Superior temporal gyrus (tissue), 1 donor: ENCODE data around the gene STAT6.

ENCODE experiments used
- DNase-seq: peaks from one replicate; pipeline ENCODE4 v3.0.0-alpha.2; 2016; ENCODE audit errors: extremely low spot score

The STAT6 gene

DNA sequence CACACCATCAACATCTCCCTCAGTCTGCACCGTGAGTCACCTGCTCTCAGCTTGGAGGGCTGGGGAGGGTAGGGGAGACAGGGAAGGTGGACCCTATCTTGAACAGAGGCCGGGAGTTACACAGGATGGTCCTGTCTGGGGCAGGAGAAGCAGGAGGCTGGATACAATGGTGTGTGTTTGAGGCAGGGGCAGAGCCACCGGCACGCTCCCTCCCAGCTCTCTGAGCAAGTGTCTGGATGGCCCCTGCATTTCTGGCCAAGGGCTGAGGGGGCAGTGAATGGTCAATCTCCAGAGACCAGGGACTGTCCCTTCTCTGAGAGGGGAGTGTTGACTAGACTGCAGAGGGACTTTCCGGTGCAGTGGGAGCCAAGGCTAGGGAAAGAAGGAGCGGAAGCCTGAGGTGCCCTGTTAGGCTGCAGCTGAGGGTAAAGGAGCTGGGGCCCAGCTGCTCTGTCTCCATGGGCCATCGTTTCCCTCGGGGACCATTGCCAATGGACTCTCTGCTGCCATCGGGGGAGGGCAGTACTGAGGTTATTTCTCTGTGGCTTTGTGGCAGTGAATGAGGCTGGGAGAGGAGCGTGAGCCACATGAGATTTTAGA is 34.4 kb upstream of the STAT6 start:
- peak; percentile 37 for DNase-seq

DNA sequence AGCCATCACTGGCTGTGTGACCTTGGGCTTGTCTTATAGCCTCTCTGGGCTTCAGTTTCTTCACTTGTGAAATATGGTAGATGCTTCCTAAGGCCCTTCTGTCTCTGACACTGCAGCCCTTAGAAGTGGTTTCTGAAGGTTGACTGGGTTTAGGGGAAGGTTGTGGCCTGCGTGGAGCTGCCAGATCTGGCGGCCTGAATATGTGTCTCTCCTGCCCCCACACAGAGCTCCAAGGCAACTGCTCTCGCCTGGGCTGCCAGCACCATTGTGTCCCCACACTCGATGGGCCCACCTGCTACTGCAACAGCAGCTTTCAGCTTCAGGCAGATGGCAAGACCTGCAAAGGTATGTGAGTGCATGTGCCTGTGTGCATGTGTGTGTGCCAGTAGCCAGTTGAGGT is 32.3 kb upstream of the STAT6 start:
- DNase-seq, result no peak

DNA sequence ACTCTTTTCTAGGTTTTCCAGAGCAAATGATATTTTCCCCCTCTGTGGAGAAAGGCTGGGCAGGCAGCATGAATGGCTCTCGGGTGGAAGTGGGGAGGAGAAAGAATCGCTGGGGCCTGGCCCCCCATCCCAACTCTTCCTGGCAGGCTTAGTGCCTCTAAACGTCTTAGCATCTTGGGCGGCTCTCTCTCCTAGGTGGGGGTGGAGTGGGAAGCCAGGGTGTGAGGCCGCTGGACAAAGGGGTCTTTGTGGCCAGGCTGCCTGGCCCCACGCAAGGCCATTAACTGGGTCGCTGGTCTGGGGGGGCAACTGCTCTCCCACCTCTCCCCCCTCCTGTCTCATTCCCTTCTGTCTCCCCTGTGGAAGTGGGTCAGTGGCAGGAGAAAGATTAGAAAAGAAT is 31.6 kb upstream of the STAT6 start:
- DNase-seq, result no peak

DNA sequence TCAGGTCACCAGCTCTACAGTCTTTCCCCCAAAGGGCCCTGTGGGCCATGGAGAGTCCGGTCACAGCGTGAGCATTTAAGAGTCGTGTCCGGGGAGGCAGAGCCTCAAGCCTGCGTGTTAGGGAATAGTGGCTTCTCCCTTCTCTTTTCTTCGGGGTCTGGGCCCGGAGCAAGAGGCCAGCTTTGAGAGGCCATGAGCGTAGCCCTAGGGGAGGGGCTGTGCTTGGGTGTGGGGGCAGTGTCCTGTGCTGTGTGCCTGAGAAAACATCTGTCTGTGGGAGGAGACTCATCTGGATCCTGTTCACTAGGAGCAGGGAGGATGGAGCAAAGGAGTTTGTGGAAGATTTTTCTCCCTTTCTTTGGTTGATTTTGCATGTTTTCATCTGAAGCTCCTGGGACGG is 31.0 kb upstream of the STAT6 start:
- no peak for DNase-seq

DNA sequence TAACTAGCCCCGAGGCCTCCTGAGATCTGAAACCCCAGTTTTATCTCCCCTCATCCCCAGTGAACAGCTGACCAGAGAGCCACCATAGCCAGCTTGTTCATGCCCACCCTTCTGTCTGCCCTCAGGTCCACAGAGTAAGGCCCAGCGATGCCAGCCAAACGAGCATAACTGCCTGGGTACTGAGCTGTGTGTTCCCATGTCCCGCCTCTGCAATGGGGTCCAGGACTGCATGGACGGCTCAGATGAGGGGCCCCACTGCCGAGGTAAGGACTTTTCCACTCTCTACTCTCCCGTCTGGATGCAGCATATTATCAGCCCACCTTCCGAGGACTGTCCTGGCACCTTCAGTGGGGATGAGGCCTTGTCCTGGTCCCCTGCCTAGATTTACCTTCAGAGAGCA is 30.1 kb upstream of the STAT6 start:
- DNase-seq, result no peak

DNA sequence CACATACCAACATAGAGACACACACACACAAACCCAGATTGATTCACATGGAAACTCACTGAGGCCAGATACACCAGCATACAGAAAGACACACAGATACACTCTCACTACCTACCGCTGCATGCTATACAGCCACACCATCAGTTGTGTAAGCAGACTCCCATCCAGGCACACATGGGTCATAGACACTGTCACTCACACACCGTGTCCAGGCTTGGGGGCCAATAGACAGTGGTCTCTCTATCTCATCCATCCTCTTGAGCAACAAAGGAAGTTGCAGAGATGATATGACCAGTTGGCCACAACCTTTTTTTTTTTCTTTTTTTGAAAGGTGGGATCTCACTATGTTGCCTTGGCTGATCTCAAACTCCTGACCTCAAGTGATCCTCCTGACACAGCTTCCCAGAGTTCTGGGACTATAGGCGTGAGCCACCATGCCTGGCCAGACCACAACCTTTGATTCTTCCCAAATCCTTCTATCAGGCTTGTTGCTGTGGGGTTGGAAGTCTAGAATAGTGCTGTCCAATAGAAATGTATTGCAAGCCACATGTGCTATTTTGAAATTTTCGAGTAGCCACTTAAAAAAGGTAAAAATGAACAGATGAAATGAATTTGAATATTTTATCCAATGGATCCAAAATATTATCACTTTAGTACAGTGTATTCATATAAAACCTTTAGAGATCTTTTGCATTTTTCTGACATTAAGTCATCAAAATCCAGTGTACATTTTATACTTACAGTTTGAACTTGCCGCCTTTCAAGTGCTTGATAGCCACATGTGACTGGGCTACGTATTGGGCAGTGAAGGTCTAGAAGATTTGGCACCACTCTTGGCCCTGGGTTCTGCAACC is 28.9 kb upstream of the STAT6 start:
- no peak for DNase-seq

DNA sequence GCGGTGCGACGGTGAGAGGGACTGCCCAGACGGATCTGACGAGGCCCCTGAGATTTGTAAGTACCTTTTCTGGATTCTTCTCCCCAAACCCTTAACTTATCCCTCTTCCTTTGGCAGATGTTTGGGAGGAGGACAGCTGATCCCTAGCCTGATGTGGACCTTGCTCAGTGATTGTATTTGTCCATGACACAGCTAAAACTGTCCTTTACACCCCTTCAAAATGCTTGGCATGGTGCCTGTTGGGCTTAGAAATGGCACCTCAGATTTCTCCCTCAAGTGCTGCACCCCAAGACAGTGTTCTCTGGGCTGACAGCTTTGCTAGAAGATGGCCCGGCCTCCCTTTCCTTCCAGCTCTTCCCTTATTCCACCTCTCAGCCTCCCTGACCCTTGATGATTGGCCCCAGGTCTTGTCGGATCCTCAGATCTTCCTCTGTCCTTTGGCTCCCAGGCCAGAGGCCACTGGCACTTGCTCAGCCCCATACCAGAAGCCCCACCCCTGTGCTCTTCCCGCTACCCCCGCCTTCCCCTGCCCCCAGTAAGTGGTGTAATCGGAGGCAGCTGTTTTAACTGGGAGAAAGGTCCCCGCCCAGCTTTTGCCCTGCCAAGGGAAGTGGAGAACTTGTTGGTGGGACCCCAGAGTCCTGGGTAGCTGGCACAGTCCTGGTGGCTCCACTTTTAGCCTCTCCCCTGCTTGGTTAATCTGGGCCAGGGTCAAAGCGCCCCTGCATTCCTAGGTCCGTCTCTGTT is 27.5 kb upstream of the STAT6 start:
- DNase-seq, result no peak

DNA sequence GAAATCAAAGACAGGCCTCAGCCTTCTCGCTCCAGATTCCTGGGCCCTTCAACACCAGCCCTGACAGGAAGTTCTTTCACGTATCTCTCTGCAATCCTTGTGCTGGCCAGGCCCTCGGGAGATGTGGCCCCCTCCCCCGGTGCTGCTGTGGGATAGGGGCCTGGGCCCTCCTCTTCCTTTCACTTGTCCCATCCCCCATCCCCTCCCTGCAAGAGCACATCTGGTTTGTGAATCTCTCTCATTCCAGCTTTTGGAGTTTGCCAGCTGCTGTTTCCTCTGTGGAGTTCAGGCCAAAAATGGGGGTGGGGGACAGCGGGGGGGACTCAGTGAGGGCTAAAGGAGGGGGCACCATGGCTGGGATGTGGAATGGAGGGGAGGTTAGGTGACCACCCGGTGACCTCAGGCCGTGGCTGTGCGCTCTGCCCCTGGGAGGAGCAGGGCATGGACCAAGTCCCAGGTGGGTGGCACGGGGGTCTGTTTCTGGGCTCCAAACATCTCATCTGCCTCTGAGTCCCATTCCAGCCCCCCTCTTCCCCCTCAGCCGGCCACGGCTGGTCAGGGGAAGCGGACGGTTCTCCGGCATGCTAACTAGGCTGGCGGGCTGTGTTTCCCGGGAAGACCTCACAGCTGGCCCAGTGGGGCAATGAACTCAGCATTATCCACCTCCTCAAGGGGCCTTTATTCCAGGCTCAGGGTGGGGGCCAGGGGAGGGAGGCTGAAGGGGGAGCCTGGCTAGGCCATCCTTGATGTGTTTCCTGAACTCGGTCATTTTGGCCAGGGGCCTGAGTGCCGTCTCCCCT is 24.6 kb upstream of the STAT6 start:
- DNase-seq, result no peak

DNA sequence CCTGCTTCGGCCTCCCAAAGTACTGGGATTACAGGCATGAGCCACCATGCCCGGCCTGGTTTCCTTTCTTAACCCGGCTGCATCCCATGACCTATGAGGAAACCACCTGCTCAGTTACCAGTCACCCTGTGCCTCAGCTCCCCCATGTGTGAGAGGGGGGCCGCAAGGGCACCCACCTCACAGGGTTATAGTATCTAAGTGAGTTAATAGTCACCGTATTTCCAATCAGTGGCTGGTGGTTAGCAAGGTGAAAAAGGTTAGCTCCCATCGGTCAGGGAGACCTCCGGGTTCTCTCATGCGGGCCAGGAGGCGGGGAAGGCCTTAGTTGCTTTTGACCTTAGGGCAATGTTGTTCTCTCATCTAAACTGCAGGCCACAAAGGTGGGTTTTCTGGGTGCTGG is 23.8 kb upstream of the STAT6 start:
- no peak for DNase-seq

DNA sequence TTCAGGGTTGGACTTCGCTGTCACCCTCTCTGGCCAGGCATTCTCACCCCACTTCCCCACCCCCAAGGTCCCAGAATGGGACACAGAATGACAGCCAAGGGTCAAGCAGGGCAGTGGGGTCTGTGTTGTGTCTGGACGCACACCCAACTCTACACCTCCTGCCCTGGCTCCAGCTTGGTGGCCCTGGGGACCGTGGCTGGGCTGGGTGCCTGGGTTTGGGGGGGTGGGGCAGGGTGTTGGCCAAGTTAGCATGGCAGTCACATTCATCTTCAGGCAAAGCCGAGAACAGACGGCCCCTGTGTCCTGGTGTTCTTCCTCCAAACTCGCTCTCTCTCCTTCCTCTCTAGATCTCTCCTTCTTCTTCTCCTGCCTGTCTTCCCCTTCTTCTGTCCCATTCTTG is 22.8 kb upstream of the STAT6 start:
- DNase-seq, result no peak

DNA sequence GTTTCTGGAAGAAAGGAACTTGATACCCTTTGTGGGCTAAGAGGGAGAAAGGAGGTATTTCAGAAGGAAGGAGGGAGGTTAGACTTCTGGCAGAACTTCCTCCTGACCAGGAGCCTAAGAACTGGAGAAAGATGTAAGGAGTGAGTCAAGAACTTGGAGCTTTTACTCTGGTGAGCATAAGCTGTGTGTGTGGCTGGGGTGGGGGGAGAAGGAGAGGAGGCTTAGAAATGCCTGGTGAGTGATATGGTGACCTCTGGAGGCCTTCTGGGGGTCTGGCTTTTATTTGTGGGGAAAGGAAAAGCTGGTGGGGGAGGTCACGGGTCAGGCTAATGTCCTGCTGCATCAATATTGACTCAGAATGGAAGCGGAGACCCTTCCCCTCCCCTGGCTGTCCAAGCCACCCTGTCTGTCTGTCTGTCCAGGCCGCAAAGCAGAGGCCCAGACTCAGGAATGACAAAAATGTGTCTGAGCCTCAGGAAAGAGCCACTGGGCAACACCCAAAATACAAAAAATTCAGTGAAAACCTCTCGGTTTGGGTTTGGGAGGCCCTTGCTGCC is 21.9 kb upstream of the STAT6 start:
- DNase-seq, result no peak

DNA sequence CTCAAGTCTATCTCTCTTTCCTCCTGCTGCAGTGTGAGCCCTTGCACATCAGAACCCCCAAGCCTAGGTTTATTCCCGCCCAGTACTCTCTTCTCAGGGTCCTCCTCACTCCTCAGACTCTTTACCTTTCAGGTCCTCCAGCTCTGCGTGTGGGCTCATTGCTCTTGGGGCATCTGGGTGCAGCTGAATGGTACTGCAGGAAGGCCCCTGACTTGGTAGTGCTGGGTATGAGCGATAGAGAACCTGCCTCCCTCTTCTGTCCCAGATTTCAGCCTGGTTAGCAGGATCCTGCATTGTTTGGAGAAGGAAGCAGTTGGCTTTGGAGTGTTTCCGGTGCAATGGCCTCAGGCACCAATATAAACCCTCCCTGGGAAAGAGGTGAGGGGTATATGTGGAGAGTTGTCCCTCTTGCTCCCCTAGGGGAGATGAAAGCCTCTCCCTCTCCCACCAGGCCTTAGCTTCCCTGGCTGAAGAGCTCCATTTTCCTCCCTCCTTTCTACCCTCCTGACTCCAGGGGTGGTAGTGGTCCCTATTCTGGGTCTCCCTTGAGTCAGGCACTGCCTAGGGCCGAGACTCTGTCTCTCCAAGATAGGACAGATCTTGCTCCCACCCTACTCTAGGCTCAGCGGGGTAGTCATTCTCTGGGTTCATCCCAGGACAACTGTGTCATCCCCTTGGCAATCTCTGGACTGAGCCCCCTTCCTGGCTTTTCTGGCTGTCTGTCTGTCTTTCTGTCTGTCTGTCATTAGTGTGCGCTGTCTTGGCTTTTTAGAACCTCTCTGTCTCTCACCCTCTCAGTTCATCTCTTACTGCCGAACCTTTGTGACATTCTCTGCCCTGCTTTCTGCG is 21.0 kb upstream of the STAT6 start:
- DNase-seq, result no peak

DNA sequence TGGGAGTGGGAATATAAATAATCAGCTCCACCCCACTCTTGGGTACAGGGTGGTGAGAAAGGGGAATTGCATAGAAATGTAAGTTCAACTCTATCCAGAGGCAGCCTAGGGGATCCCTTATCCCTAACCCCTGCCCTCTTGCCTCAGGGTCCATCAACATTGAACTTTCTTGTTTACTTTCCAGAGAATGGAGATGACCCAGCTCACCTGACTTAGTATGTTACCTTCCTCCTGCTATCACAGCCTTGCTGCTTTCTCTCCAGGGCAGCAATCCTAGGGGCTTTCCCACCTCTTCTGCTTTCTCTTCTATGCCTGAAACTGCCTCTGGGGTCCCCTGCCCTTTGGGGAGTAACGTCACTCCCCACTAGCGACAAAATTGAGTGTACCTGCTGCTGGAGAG is 19.8 kb upstream of the STAT6 start:
- no peak for DNase-seq

DNA sequence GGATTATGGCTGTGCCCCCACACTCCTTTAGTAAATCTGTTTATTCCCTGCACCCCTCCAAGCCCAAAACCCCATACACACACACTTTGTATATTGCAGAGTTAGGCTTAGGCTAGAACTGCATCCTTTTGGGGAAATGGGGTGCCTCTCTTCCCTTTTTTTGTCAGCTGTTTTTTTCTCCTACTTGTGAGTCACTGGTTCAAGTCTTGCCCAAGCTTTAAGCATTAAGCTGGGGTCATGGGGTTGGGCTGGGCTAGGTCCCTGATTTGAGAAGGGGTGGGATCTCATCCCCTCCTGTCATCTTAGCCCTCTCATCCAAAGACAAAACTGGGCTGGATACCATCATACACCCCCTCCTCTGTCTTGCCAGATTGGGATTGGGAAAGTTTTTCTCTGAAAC is 18.7 kb upstream of the STAT6 start:
- no peak for DNase-seq

DNA sequence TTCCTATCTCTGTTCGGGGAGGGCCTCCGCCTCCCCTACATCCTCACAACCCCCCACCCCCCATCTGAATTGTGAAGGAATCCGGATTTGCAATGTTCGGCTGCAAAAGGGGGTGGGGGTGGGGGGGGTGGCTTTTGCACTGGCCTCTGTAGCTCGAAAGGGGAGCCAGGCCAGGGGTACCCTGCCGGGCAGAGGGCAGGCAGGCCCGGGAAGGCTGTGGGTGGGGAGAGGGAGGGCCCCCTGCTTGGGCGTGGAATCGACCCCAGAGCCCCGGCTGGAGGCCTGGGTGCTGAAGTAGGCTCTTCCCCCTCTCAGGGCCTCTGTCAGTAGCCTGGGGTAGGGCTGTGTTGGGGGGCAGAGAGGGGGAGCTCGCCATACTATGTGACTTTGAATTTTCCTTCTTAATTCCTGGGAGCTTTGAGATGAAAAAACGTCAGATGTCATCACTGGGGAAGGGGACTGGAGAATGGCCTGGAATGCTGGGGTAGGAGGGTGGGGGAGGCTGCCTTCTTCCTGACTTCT is 18.2 kb upstream of the STAT6 start:
- no peak for DNase-seq

DNA sequence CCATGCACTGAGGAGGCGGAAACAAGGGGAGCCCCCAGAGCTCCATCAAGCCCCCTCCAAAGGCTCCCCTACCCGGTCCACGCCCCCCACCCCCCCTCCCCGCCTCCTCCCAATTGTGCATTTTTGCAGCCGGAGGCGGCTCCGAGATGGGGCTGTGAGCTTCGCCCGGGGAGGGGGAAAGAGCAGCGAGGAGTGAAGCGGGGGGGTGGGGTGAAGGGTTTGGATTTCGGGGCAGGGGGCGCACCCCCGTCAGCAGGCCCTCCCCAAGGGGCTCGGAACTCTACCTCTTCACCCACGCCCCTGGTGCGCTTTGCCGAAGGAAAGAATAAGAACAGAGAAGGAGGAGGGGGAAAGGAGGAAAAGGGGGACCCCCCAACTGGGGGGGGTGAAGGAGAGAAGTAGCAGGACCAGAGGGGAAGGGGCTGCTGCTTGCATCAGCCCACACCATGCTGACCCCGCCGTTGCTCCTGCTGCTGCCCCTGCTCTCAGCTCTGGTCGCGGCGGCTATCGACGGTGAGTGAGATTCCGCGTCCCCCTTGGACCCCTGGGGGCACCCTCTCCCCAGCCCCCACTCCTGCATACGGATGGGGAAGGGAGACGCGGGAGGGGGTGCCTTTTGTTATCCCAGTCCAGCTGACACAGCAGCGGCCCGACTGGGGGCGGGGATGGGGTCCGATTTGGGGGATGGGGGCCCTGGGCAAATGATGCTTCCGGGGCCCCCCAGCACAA is 17.5 kb upstream of the STAT6 start:
- DNase-seq, result no peak

DNA sequence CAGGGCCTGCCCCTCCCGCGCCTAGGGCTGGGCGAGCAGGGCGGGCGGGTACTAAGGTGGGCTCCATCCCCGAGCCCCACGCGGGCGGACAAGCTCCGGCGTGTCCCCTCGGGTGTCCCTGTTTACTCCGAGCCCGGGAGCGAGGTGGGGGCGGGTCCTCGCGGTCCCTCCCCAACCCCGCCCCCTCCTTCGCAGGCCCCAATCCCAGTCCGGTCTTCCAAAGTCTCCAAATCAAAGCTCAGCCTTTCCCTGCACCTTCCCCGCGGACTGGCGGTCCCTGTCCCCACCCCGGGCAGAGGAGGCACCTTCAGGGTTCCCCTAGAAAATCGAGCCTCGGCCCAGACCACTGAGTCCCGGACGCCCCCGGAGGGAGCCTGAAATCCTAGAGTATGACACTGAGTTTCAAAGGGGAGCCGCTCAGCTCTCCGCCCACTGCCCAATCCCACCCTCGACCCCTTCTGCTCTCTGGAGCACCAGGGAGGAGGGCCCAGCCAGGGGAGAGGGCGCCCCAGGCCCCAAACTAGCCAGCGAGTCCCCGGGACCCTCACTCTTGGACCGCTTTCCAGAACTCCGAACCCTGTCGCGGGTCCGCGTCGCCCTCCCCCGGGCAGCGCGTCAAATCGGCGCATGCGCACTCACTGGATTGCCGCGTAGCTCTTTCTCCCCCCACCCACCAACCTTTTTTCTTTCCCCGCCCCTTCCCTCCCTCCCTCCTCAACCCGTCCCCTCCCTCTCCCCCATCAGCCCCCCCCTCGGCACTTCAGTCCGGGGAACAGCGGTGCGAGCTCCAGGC is 16.8 kb upstream of the STAT6 start, which contains the start of gene LRP1:
Gene LRP1 (plus strand): TSS at position 758 of the 793 bp plus-strand sequence. CDS start 482 bp downstream, outside the sequence.
- peak; percentile 75 for DNase-seq

DNA sequence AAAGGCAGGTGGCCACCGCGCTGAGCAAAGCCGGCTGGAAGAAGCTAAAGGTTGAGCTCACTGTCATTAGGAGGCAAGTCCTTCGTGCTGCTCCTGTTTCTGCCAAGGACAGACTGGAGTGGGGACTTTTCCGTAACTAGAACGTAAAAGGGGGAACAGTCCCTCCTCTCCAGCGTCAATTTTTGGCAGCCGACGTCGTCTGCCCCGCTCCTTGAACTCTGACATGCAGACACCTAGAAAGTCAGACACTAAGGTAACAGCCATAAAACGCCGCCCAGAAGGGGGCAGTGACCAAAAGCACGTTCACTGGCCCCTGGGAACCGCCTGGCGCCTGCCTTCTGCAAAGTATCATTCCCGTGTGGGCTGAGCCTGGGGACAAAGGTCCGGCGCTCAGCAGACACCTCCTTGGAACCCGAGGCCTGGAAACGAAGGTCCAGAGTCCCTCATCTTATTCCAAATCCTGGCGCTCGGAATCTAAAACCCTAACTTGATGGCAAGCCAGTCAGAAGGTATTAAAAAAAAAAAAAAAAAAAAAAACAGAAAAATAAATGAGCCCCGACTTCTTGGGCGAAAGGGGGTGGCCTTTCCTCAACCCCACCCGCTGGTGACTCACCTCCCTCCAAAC is 16.1 kb upstream of the STAT6 start:
- no peak for DNase-seq
